Uterus (tissue), 4 donors: ENCODE measurements around the gene STX16. TPM values are rescaled to one million over a fixed set of nuclear protein-coding genes. Genes with fewer than 3 reads are reported as not detected.

Source experiments
- DNase-seq, 2 donors: peaks; one replicate each; pipeline ENCODE4 v3.0.0-alpha.2; 2019 to 2020
- H3K27ac ChIP-seq, 2 donors: fragments of 200-600 bp; sonication (generic); 1 replicate in 1 of 2; 2 replicates in 1 of 2; pipeline ENCODE4 v1.5.1; 2016 to 2018
- H3K27me3 ChIP-seq, 2 donors: fragments of 200-600 bp; sonication (generic); one replicate each; pipeline ENCODE4 v1.5.1; 2018 to 2019; ENCODE audit warnings: control low read depth in 1 of 2
- H3K36me3 ChIP-seq, 2 donors: fragments of 200-600 bp; sonication (generic); one replicate each; pipeline ENCODE4 v1.5.1; 2019; ENCODE audit warnings: control low read depth in 1 of 2
- H3K4me1 ChIP-seq, 2 donors: fragments of 200-600 bp; sonication (generic); one replicate each; pipeline ENCODE4 v1.5.1; 2018 to 2019; ENCODE audit warnings: control low read depth in 1 of 2
- H3K4me3 ChIP-seq, 2 donors: fragments of 200-600 bp; sonication (generic); 1 replicate in 1 of 2; 2 replicates in 1 of 2; pipeline ENCODE4 v1.5.1; 2018 to 2019; ENCODE audit warnings: mild to moderate bottlenecking in 1 of 2
- H3K9me3 ChIP-seq, 2 donors: fragments of 200-600 bp; sonication (generic); one replicate each; pipeline ENCODE4 v1.5.1; 2019; ENCODE audit warnings: control low read depth in 1 of 2
- POLR2A ChIP-seq, 2 donors: fragments of 450-650 bp; IDR thresholded peaks; one replicate each; pipeline ENCODE4 v1.6.1; 2016; ENCODE audit warnings: antibody characterized with exemption in 2 of 2, mild to moderate bottlenecking in 1 of 2, moderate library complexity in 1 of 2
- intact Hi-C: fragments of 100-400 bp; cut with DNase I; formaldehyde crosslinking; loops from one replicate; pipeline ENCODE4 v1.15.1; 2023; ENCODE audit warnings: low total_unique reads
- total RNA-seq, 4 donors: library from RNA; depleted of rRNA in 3 of 4; stranded (reverse); fragments of >200 nt in 3 of 4; gene quantifications; one replicate each; pipeline versions ENCODE4 v1.1.0 to v1.2.4, GENCODE V29; 2014 to 2023
- TF ChIP-seq, protein P1 (sequence below), 4 experiments: fragments of 200-600 bp in 2 of 4; fragments of 450-650 bp in 2 of 4; sonication (generic) in 2 of 4; IDR thresholded peaks; one replicate each; pipeline ENCODE4 v1.5.1; 2016 to 2019; ENCODE audit warnings: antibody characterized with exemption in 4 of 4, mild to moderate bottlenecking in 2 of 4, moderate library complexity in 1 of 4
- donor health status: DM: yes; HTN: yes; CAD: no.

The STX16 gene
- total RNA-seq, 4 donors from 2014 or later, result 32.6 to 82.7 (median 60.8) TPM

DNA sequence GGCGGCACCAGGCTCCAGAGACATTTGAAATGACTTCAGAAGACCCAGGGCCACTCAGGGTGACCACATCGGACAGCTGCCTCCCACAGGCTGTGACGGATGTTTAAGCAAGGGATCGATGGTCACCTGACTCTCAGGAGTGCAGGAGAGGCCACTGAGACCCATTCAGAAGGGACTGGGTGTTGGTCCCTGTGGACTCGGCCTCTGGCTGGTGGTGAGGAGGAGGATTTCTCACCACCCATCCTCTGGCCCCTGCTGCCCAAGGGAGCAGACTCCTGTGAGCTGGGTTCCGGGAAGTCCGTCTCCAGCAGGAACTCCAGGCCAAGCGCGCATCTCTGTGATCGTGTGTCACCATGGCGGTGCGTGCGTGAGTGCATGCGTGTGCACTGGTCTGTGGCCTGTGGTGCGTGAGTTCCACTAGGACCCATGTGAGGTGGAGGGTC is 67.1 kb downstream of the STX16 start:
- Histone ChIP-seq H3K4me1 (no peaks in the 10 kb centered on the region), H3K36me3 (no peaks in the 10 kb centered on the region), H3K27ac (no peak overlapping the region), H3K9me3 (no peaks in the 10 kb centered on the region), H3K27me3 (no peaks in the 10 kb centered on the region), H3K4me3 (no peak overlapping the region)
- DNase-seq, result peak in 1 of 2 donors; percentile 9
- intact Hi-C loops, result no loop called here
- TF ChIP-seq, protein P1, sequence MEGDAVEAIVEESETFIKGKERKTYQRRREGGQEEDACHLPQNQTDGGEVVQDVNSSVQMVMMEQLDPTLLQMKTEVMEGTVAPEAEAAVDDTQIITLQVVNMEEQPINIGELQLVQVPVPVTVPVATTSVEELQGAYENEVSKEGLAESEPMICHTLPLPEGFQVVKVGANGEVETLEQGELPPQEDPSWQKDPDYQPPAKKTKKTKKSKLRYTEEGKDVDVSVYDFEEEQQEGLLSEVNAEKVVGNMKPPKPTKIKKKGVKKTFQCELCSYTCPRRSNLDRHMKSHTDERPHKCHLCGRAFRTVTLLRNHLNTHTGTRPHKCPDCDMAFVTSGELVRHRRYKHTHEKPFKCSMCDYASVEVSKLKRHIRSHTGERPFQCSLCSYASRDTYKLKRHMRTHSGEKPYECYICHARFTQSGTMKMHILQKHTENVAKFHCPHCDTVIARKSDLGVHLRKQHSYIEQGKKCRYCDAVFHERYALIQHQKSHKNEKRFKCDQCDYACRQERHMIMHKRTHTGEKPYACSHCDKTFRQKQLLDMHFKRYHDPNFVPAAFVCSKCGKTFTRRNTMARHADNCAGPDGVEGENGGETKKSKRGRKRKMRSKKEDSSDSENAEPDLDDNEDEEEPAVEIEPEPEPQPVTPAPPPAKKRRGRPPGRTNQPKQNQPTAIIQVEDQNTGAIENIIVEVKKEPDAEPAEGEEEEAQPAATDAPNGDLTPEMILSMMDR (IDR thresholded peaks at IDR 0.05), result no peak
- no peak for TF ChIP-seq POLR2A (IDR thresholded peaks at IDR 0.05)

GRCh38 chr20:58718729-58719128 is 67.6 kb downstream of the STX16 start:
- Histone ChIP-seq H3K4me3 (no peak overlapping the region), H3K27ac (no peak overlapping the region), H3K9me3 (no peaks in the 10 kb centered on the region), H3K36me3 (no peaks in the 10 kb centered on the region), H3K4me1 (no peaks in the 10 kb centered on the region), H3K27me3 (no peaks in the 10 kb centered on the region)
- TF ChIP-seq POLR2A (IDR thresholded peaks at IDR 0.05), result no peak
- TF ChIP-seq, protein P1 (IDR thresholded peaks at IDR 0.05), result no peak
- peak in 1 of 2 donors; percentile 8 for DNase-seq
- intact Hi-C loops, result no loop called here

- intact Hi-C loops, result no loop called here
- Histone ChIP-seq H3K36me3 (no peaks in the 10 kb centered on the region), H3K27me3 (no peaks in the 10 kb centered on the region), H3K9me3 (no peaks in the 10 kb centered on the region), H3K27ac (no peak overlapping the region), H3K4me3 (no peak overlapping the region), H3K4me1 (no peaks in the 10 kb centered on the region)
- no peak for TF ChIP-seq POLR2A (IDR thresholded peaks at IDR 0.05)
- TF ChIP-seq, protein P1 (IDR thresholded peaks at IDR 0.05), result no peak
- peak in 1 of 2 donors; percentile 6 for DNase-seq
Observed at GRCh38 chr20:58719258-58719657, 68.2 kb downstream of the STX16 start.

GRCh38 chr20:58719971-58720371 is 68.9 kb downstream of the STX16 start:
- Histone ChIP-seq H3K27me3 (no peaks in the 10 kb centered on the region), H3K4me3 (no peak overlapping the region), H3K4me1 (no peaks in the 10 kb centered on the region), H3K27ac (no peak overlapping the region), H3K36me3 (no peaks in the 10 kb centered on the region), H3K9me3 (no peaks in the 10 kb centered on the region)
- intact Hi-C loops, result no loop called here
- TF ChIP-seq, protein P1 (IDR thresholded peaks at IDR 0.05), result no peak
- TF ChIP-seq POLR2A (IDR thresholded peaks at IDR 0.05), result no peak
- DNase-seq, result peak in 1 of 2 donors; percentile 8

DNA sequence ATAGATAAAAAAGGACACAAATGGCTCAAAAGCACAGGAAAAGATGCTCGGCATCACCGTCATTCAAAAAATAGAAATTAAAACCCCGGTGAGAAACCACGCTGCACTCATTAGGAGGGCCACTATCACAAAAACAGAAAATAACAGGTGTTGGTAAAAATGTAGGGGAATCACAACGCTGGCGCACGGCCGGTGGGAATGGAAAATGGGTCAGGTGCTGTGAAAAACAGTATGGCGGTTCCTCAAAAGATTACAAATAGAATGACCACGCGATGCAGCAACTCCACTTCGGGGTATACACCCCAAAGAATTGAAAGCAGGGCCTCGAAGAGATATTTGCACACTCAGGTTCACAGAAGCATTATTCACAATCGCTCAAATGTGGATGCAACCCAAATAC is 69.8 kb downstream of the STX16 start:
- Histone ChIP-seq H3K4me3 (no peak overlapping the region), H3K27ac (no peak overlapping the region), H3K27me3 (no peaks in the 10 kb centered on the region), H3K9me3 (no peaks in the 10 kb centered on the region), H3K36me3 (no peaks in the 10 kb centered on the region), H3K4me1 (no peaks in the 10 kb centered on the region)
- intact Hi-C loops, result no loop called here
- TF ChIP-seq, protein P1 (IDR thresholded peaks at IDR 0.05), result no peak
- no peak for TF ChIP-seq POLR2A (IDR thresholded peaks at IDR 0.05)
- no peak for DNase-seq
